Measurements from ENCODE around the gene EML2. TPM values are rescaled to one million over a fixed set of nuclear protein-coding genes. Genes with fewer than 3 reads are reported as not detected.
A peak's percentile ranks its signal among the peaks of the same experiment; 100 is the strongest.
"Not testable (repeated sequence)": the region's sequence is repeated elsewhere in the genome, so short reads cannot be mapped to it uniquely, and the experiment has no call there.

The EML2 gene
- total RNA-seq, 1 experiment from 2014 or later, result 93.7 TPM

GRCh38 chr19:45621976-45622503 is 17.2 kb downstream of the EML2 start:
- Mint-ChIP-seq H3K9me3 (ENCODE audit: low read depth, unreplicated experiment) (peaks cover 2% of the 10 kb centered on the region), H3K27me3 (ENCODE audit: unreplicated experiment) (no peaks in the 10 kb centered on the region), H3K4me1 (ENCODE audit: low read depth, unreplicated experiment) (no peaks in the 10 kb centered on the region), H3K4me3 (ENCODE audit: low read depth, unreplicated experiment) (no peak overlapping the region), H3K27ac (ENCODE audit: unreplicated experiment) (no peak overlapping the region), H3K36me3 (ENCODE audit: insufficient read depth, unreplicated experiment) (peaks cover 57% of the 10 kb centered on the region)
- DNase-seq, result no peak
- intact Hi-C loops (cut with micrococcal nuclease; ENCODE audit: unreplicated experiment), result no loop called here
- CTCF ChIA-PET, result no interaction called here
- no TSS peak for BruUV-seq (replicated peaks)
- no peak for TF ChIP-seq CTCF (IDR thresholded peaks at IDR 0.05; ENCODE audit: unreplicated experiment)

- no peaks in the 10 kb centered on the region for H3K4me1 Mint-ChIP-seq (ENCODE audit: low read depth, unreplicated experiment)
- no peak for TF ChIP-seq CTCF (IDR thresholded peaks at IDR 0.05; ENCODE audit: unreplicated experiment)
- BruUV-seq (replicated peaks), result no TSS peak
- DNase-seq, result no peak
- H3K27ac Mint-ChIP-seq (ENCODE audit: unreplicated experiment), result no peak overlapping the region
- peaks cover 59% of the 10 kb centered on the region for H3K36me3 Mint-ChIP-seq (ENCODE audit: insufficient read depth, unreplicated experiment)
- H3K9me3 Mint-ChIP-seq (ENCODE audit: low read depth, unreplicated experiment), result peaks cover 2% of the 10 kb centered on the region
- CTCF ChIA-PET, result no interaction called here
- no peak overlapping the region for H3K4me3 Mint-ChIP-seq (ENCODE audit: low read depth, unreplicated experiment)
- intact Hi-C loops (cut with micrococcal nuclease; ENCODE audit: unreplicated experiment), result no loop called here
- no peaks in the 10 kb centered on the region for H3K27me3 Mint-ChIP-seq (ENCODE audit: unreplicated experiment)
These were observed 17.8 kb downstream of the EML2 start for GRCh38 chr19:45621389-45621788.

- Mint-ChIP-seq H3K4me1 (ENCODE audit: low read depth, unreplicated experiment) (peaks cover 14% of the 10 kb centered on the region), H3K27me3 (ENCODE audit: unreplicated experiment) (no peaks in the 10 kb centered on the region), H3K36me3 (ENCODE audit: insufficient read depth, unreplicated experiment) (peaks cover 70% of the 10 kb centered on the region), H3K27ac (ENCODE audit: unreplicated experiment) (peak overlapping the region; percentile 70), H3K9me3 (ENCODE audit: low read depth, unreplicated experiment) (no peaks in the 10 kb centered on the region), H3K4me3 (ENCODE audit: low read depth, unreplicated experiment) (no peak overlapping the region)
- CTCF ChIA-PET, result interaction anchor here (0.8 to 1.1 kb wide), 2 partner anchors 10 to 14 kb away, joined by 4 to 5 read pairs; no protein-coding TSS in a partner anchor
- no peak for DNase-seq
- BruUV-seq (replicated peaks), result no TSS peak
- intact Hi-C loops (cut with micrococcal nuclease; ENCODE audit: unreplicated experiment), result no loop called here
- no peak for TF ChIP-seq CTCF (IDR thresholded peaks at IDR 0.05; ENCODE audit: unreplicated experiment)
These were observed 22.5 kb downstream of the EML2 start for GRCh38 chr19:45616704-45617017.

GRCh38 chr19:45615795-45616703 is 23.1 kb downstream of the EML2 start:
- peak; percentile 82 for DNase-seq
- no peaks in the 10 kb centered on the region for H3K9me3 Mint-ChIP-seq (ENCODE audit: low read depth, unreplicated experiment)
- no peak for TF ChIP-seq CTCF (IDR thresholded peaks at IDR 0.05; ENCODE audit: unreplicated experiment)
- CTCF ChIA-PET, result interaction anchor here (0.6 to 3.2 kb wide), 8 partner anchors 8 to 282 kb away, joined by 3 to 39 read pairs (median 4); no protein-coding TSS in a partner anchor
- peaks cover 14% of the 10 kb centered on the region for H3K4me1 Mint-ChIP-seq (ENCODE audit: low read depth, unreplicated experiment)
- H3K27me3 Mint-ChIP-seq (ENCODE audit: unreplicated experiment), result no peaks in the 10 kb centered on the region
- intact Hi-C loops (cut with micrococcal nuclease; ENCODE audit: unreplicated experiment), result loop anchor here (2.0 kb wide), 1 partner anchor 27 kb away; no protein-coding TSS in a partner anchor
- BruUV-seq (replicated peaks), result no TSS peak
- no peak overlapping the region for H3K4me3 Mint-ChIP-seq (ENCODE audit: low read depth, unreplicated experiment)
- peaks cover 72% of the 10 kb centered on the region for H3K36me3 Mint-ChIP-seq (ENCODE audit: insufficient read depth, unreplicated experiment)
- H3K27ac Mint-ChIP-seq (ENCODE audit: unreplicated experiment), result peak overlapping the region; percentile 70

GRCh38 chr19:45615056-45615455 is 24.1 kb downstream of the EML2 start:
- intact Hi-C loops (cut with micrococcal nuclease; ENCODE audit: unreplicated experiment), result loop anchor here (2.0 kb wide), 1 partner anchor 28 kb away; no protein-coding TSS in a partner anchor
- BruUV-seq (replicated peaks); DNase-seq; H3K9me3 Mint-ChIP-seq (ENCODE audit: low read depth, unreplicated experiment); H3K27ac Mint-ChIP-seq (ENCODE audit: unreplicated experiment); H3K27me3 Mint-ChIP-seq (ENCODE audit: unreplicated experiment); H3K4me3 Mint-ChIP-seq (ENCODE audit: low read depth, unreplicated experiment): not testable (repeated sequence)
- Mint-ChIP-seq H3K4me1 (ENCODE audit: low read depth, unreplicated experiment) (peaks cover 14% of the 10 kb centered on the region), H3K36me3 (ENCODE audit: insufficient read depth, unreplicated experiment) (peaks cover 71% of the 10 kb centered on the region)
- CTCF ChIA-PET, result interaction anchor here (0.6 to 3.2 kb wide), 4 partner anchors 9 to 61 kb away, joined by 3 to 39 read pairs (median 4); partner anchors contain the start of gene EML2

All from Calu3 (cell line).